NCI-H1417 treated with DMSO at 0.1 percent for 48 hours (cell line): ENCODE measurements around the gene TMEM218.

ENCODE experiments used
- DNase-seq: peaks from one replicate; lab custom pipeline; 2025; lab: John Stamatoyannopoulos, UW

The TMEM218 gene

GRCh38 chr11:125055107-125055715 is 56.2 kb downstream of the TMEM218 start:
- no peak for DNase-seq

GRCh38 chr11:125053167-125053566 is 58.3 kb downstream of the TMEM218 start:
- DNase-seq, result no peak

DNA sequence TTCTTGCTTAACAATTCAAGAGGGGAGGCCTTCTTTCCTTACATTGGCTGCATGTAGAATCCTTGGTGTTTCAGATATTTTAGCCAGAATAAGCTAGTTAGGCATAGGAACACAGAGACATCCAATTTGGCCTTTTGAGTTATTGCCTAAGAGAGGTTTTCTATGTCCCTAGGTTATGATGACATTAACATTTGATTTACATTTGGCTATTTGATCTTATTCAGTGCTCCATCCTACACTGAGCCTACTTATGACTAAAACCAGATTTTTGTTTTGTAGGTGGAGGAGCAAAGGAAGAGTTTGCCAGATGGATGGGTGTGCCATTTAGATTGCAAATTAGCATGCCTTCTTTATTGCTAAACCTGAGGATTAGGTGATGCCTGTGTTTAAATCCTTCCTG is 59.4 kb downstream of the TMEM218 start:
- no peak for DNase-seq

- DNase-seq, result no peak
Measured at GRCh38 chr11:125049164-125049792, 62.1 kb downstream of the TMEM218 start.
